OCI-LY3 (cell line): Measurements from ENCODE around the gene ANKH.

ENCODE experiments used
- H2AFZ ChIP-seq: fragments of 200-600, 300-600 bp; shearing (Covaris generic); 2 replicates; pipeline ENCODE4 v1.6.0; 2014; ENCODE audit warnings: antibody characterized with exemption, low read depth, low read length
- H3K27ac ChIP-seq: fragments of 200-600, 300-600 bp; sonication (generic); 2 replicates; pipeline ENCODE4 v1.5.1; 2014; ENCODE audit warnings: mild to moderate bottlenecking, low read length, moderate library complexity, mixed read lengths
- H3K27me3 ChIP-seq: fragments of 200-600, 300-600 bp; sonication (generic); 2 replicates; pipeline ENCODE4 v1.6.1; 2014; ENCODE audit warnings: low read depth, low read length, mixed read lengths
- H3K36me3 ChIP-seq: fragments of 200-600, 300-600 bp; sonication (generic); replicated peaks from 2 replicates; pipeline ENCODE3; 2014; ENCODE audit warnings: low read depth, low read length, mixed read lengths
- H3K4me1 ChIP-seq: fragments of 300-600, 200-600 bp; sonication (generic); 2 replicates; pipeline ENCODE4 v1.6.1; 2014; ENCODE audit warnings: low read length, mixed read lengths
- H3K4me2 ChIP-seq: fragments of 200-600, 300-600 bp; sonication (generic); 2 replicates; pipeline ENCODE4 v1.6.1; 2014; ENCODE audit warnings: low read length, mixed read lengths
- H3K4me3 ChIP-seq: fragments of 300-600, 200-600 bp; sonication (generic); 2 replicates; pipeline ENCODE4 v1.5.1; 2014; ENCODE audit warnings: antibody characterized with exemption, mild to moderate bottlenecking, low read length, moderate library complexity
- H3K79me2 ChIP-seq: fragments of 300-600, 200-600 bp; shearing (Covaris generic); 2 replicates; pipeline ENCODE4 v1.6.1; 2014; ENCODE audit warnings: mild to moderate bottlenecking, low read length, mixed read lengths
- H3K9ac ChIP-seq: fragments of 300-600, 200-600 bp; shearing (Covaris generic); 2 replicates; pipeline ENCODE4 v1.6.0; 2014; ENCODE audit warnings: mild to moderate bottlenecking, low read length, moderate library complexity
- H3K9me3 ChIP-seq: fragments of 200-600, 300-600 bp; shearing (Covaris generic); 2 replicates; pipeline ENCODE4 v1.6.1; 2014; ENCODE audit warnings: low read length, mixed read lengths; ENCODE audit not compliant: insufficient read depth
- H4K20me1 ChIP-seq: fragments of 200-600, 300-600 bp; sonication (generic); 2 replicates; pipeline ENCODE4 v1.6.1; 2016; ENCODE audit warnings: low read length, mixed read lengths; ENCODE audit not compliant: insufficient read depth
- CTCF ChIP-seq: fragments of 200-600, 300-600 bp; sonication (generic); IDR thresholded peaks from 2 replicates; pipeline ENCODE4 v1.5.1; 2014; ENCODE audit warnings: antibody characterized with exemption, low read length, low read depth
- EZH2phosphoT487 ChIP-seq: fragments of 200-600 bp; shearing (Covaris generic); IDR thresholded peaks from 2 replicates; pipeline ENCODE4 v1.6.1; 2018; ENCODE audit warnings: antibody characterized with exemption, mixed run types, low read depth

ANKH gene

GRCh38 chr5:14810282-14810681, 61.3 kb downstream of the ANKH start:
- Histone ChIP-seq H3K36me3 (no peaks in the 10 kb centered on the region), H3K9ac (peak overlapping the region; percentile 46; the same call in 1 of the 2 replicates), H3K4me1 (peaks cover 35% of the 10 kb centered on the region), H4K20me1 (peaks cover 9% of the 10 kb centered on the region), H2AFZ (no peak overlapping the region), H3K27ac (peak overlapping the region; percentile 48; the same call in 1 of the 2 replicates), H3K4me3 (peak overlapping the region; percentile 75), H3K27me3 (no peaks in the 10 kb centered on the region), H3K4me2 (peak overlapping the region; percentile 99), H3K9me3 (no peaks in the 10 kb centered on the region), H3K79me2 (no peaks in the 10 kb centered on the region)
- TF ChIP-seq EZH2phosphoT487 (no peak), CTCF (no peak)

- no peak overlapping the region for H2AFZ ChIP-seq
- H3K27ac ChIP-seq = peak overlapping the region; percentile 48; the same call in 1 of the 2 replicates
- H3K4me1 ChIP-seq = peaks cover 35% of the 10 kb centered on the region
- peaks cover 9% of the 10 kb centered on the region for H4K20me1 ChIP-seq
- no peaks in the 10 kb centered on the region for H3K79me2 ChIP-seq
- no peaks in the 10 kb centered on the region for H3K27me3 ChIP-seq
- peak overlapping the region; percentile 75 for H3K4me3 ChIP-seq
- no peak for TF ChIP-seq EZH2phosphoT487
- no peak for TF ChIP-seq CTCF
- peak overlapping the region; percentile 46; the same call in 1 of the 2 replicates for H3K9ac ChIP-seq
- no peaks in the 10 kb centered on the region for H3K9me3 ChIP-seq
- peak overlapping the region; percentile 99 for H3K4me2 ChIP-seq
- H3K36me3 ChIP-seq = no peaks in the 10 kb centered on the region
These were observed 62.0 kb downstream of the ANKH start for GRCh38 chr5:14809369-14810155.

- Histone ChIP-seq H3K27ac (no peak overlapping the region), H3K4me1 (peaks cover 32% of the 10 kb centered on the region), H4K20me1 (peaks cover 7% of the 10 kb centered on the region), H3K4me3 (no peak overlapping the region), H3K27me3 (no peaks in the 10 kb centered on the region), H3K9ac (no peak overlapping the region), H3K4me2 (no peak overlapping the region), H2AFZ (no peak overlapping the region), H3K9me3 (no peaks in the 10 kb centered on the region), H3K36me3 (no peaks in the 10 kb centered on the region), H3K79me2 (no peaks in the 10 kb centered on the region)
- TF ChIP-seq CTCF = no peak
- TF ChIP-seq EZH2phosphoT487 = no peak
These were observed 64.1 kb downstream of the ANKH start for GRCh38 chr5:14807471-14807870.

- Histone ChIP-seq H3K9ac (no peak overlapping the region), H3K36me3 (no peaks in the 10 kb centered on the region), H3K9me3 (no peaks in the 10 kb centered on the region), H3K79me2 (no peaks in the 10 kb centered on the region), H3K4me1 (peaks cover 22% of the 10 kb centered on the region), H2AFZ (no peak overlapping the region), H3K27me3 (no peaks in the 10 kb centered on the region), H3K4me2 (no peak overlapping the region), H3K4me3 (no peak overlapping the region), H4K20me1 (peaks cover 3% of the 10 kb centered on the region), H3K27ac (no peak overlapping the region)
- TF ChIP-seq EZH2phosphoT487 = no peak
- TF ChIP-seq CTCF = no peak
These were observed 65.1 kb downstream of the ANKH start for GRCh38 chr5:14806456-14806855.
